K562 (cell line): ENCODE results near the gene IL17RA. TPM values are rescaled to one million over a fixed set of nuclear protein-coding genes. Genes with fewer than 3 reads are reported as not detected.

Experiments
- CXXC5 ChIP-seq: fragments of 250-450 bp; sonication (Bioruptor Pico); IDR thresholded peaks from 2 replicates; pipeline ENCODE4 v1.8.0; 2022; ENCODE audit warnings: inconsistent platforms, mild to moderate bottlenecking, moderate library complexity
- FOXP1 ChIP-seq: sonication (generic); formaldehyde crosslinking; IDR thresholded peaks from 2 replicates; pipeline ENCODE4 v1.8.0; 2022; ENCODE audit warnings: mild to moderate bottlenecking, missing genetic modification reagents
- GABPA ChIP-seq: fragments of 200-800 bp; sonication (Bioruptor generic); conservative IDR thresholded peaks from 2 replicates; pipeline ENCODE4 v1.6.1; 2016; ENCODE audit warnings: low read depth, missing genetic modification characterization, missing compliant biosample characterization
- HMGN3 ChIP-seq: IDR thresholded peaks from 2 replicates; pipeline ENCODE4 v1.6.1; 2011; ENCODE audit warnings: borderline replicate concordance, low read depth, mild to moderate bottlenecking, mixed read lengths, low read length; ENCODE audit not compliant: insufficient read length; ENCODE audit errors: extremely low read depth
- PRDM10 ChIP-seq: fragments of 450-650 bp; IDR thresholded peaks from 2 replicates; pipeline ENCODE4 v1.6.1; 2018; ENCODE audit not compliant: partially characterized antibody
- polyA plus RNA-seq, 8 experiments: library from polyadenylated mRNA; depleted of rRNA in 4 of 8; stranded (reverse) in 5 of 8; unstranded in 3 of 8; fragments of >200 nt; fragmentation: Nextera tagmentation in 2 of 8; fragmentation: Illumina TruSeq in 1 of 8; extraction: Ambion mirVana in 2 of 8; extraction: Trizol in 1 of 8; gene quantifications; 2 replicates each; pipeline versions ENCODE4 v1.2.1 to v1.2.3, GENCODE V29; 2011 to 2014; ENCODE audit warnings: inconsistent platforms in 1 of 8, missing spikeins in 1 of 8
- total RNA-seq, 7 experiments: library from RNA; depleted of rRNA in 6 of 7; stranded (reverse); fragments of >200 nt in 6 of 7; fragmentation: Illumina TruSeq in 2 of 7; extraction: Trizol in 2 of 7; gene quantifications; 2 replicates each; pipeline versions ENCODE4 v1.2.1 to v1.2.3, GENCODE V29; 2011 to 2021; ENCODE audit warnings: low replicate concordance in 1 of 7
- TF ChIP-seq, protein P1 (sequence below), 2 experiments: fragments of 450-650 bp in 1 of 2; IDR thresholded peaks; 2 replicates each; pipeline ENCODE4 v1.6.1; 2011 to 2017; ENCODE audit warnings: low read depth in 2 of 2, antibody characterized with exemption in 1 of 2, borderline replicate concordance in 1 of 2, low read length in 1 of 2, mild to moderate bottlenecking in 1 of 2, mixed read lengths in 1 of 2; ENCODE audit not compliant: control insufficient read depth in 1 of 2
- TF ChIP-seq, protein P2 (sequence below), 2 experiments: fragments of 450-650 bp; formaldehyde crosslinking in 1 of 2; IDR thresholded peaks; 2 replicates each; pipeline versions ENCODE4 v1.4.0 to v1.6.1; 2014 to 2020; ENCODE audit warnings: mild to moderate bottlenecking in 2 of 2, borderline replicate concordance in 1 of 2, low read depth in 1 of 2
- TF ChIP-seq, protein P3 (sequence below): conservative IDR thresholded peaks from 2 replicates; pipeline ENCODE4 v1.6.1; 2011; ENCODE audit warnings: low read depth, mild to moderate bottlenecking, low read length; ENCODE audit not compliant: control insufficient read depth

IL17RA gene
- total and polyA plus RNA-seq, 9 of the 15 experiments (the other 6 are each of a cell fraction or from before 2014, with no cell fraction given), result 0.17 to 11.8 (median 3.7) TPM

- TF ChIP-seq, protein P1, sequence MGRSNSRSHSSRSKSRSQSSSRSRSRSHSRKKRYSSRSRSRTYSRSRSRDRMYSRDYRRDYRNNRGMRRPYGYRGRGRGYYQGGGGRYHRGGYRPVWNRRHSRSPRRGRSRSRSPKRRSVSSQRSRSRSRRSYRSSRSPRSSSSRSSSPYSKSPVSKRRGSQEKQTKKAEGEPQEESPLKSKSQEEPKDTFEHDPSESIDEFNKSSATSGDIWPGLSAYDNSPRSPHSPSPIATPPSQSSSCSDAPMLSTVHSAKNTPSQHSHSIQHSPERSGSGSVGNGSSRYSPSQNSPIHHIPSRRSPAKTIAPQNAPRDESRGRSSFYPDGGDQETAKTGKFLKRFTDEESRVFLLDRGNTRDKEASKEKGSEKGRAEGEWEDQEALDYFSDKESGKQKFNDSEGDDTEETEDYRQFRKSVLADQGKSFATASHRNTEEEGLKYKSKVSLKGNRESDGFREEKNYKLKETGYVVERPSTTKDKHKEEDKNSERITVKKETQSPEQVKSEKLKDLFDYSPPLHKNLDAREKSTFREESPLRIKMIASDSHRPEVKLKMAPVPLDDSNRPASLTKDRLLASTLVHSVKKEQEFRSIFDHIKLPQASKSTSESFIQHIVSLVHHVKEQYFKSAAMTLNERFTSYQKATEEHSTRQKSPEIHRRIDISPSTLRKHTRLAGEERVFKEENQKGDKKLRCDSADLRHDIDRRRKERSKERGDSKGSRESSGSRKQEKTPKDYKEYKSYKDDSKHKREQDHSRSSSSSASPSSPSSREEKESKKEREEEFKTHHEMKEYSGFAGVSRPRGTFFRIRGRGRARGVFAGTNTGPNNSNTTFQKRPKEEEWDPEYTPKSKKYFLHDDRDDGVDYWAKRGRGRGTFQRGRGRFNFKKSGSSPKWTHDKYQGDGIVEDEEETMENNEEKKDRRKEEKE (IDR thresholded peaks at IDR 0.05; ENCODE audit: borderline replicate concordance in 1 of 2, control insufficient read depth in 1 of 2, low read depth in 2 of 2, low read length in 1 of 2), result no peak
- TF ChIP-seq, protein P2, sequence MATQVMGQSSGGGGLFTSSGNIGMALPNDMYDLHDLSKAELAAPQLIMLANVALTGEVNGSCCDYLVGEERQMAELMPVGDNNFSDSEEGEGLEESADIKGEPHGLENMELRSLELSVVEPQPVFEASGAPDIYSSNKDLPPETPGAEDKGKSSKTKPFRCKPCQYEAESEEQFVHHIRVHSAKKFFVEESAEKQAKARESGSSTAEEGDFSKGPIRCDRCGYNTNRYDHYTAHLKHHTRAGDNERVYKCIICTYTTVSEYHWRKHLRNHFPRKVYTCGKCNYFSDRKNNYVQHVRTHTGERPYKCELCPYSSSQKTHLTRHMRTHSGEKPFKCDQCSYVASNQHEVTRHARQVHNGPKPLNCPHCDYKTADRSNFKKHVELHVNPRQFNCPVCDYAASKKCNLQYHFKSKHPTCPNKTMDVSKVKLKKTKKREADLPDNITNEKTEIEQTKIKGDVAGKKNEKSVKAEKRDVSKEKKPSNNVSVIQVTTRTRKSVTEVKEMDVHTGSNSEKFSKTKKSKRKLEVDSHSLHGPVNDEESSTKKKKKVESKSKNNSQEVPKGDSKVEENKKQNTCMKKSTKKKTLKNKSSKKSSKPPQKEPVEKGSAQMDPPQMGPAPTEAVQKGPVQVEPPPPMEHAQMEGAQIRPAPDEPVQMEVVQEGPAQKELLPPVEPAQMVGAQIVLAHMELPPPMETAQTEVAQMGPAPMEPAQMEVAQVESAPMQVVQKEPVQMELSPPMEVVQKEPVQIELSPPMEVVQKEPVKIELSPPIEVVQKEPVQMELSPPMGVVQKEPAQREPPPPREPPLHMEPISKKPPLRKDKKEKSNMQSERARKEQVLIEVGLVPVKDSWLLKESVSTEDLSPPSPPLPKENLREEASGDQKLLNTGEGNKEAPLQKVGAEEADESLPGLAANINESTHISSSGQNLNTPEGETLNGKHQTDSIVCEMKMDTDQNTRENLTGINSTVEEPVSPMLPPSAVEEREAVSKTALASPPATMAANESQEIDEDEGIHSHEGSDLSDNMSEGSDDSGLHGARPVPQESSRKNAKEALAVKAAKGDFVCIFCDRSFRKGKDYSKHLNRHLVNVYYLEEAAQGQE (IDR thresholded peaks at IDR 0.05; ENCODE audit: borderline replicate concordance), result no peak
- TF ChIP-seq, protein P2 (CRISPR knock-in tag; IDR thresholded peaks at IDR 0.05; ENCODE audit: low read depth), result no peak
- TF ChIP-seq FOXP1 (CRISPR knock-in tag) (no peak), HMGN3 (no peak), CXXC5 (CRISPR knock-in tag) (no peak), GABPA (tag) (no peak), PRDM10 (no peak)
- TF ChIP-seq, protein P3, sequence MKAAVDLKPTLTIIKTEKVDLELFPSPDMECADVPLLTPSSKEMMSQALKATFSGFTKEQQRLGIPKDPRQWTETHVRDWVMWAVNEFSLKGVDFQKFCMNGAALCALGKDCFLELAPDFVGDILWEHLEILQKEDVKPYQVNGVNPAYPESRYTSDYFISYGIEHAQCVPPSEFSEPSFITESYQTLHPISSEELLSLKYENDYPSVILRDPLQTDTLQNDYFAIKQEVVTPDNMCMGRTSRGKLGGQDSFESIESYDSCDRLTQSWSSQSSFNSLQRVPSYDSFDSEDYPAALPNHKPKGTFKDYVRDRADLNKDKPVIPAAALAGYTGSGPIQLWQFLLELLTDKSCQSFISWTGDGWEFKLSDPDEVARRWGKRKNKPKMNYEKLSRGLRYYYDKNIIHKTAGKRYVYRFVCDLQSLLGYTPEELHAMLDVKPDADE, result no peak
- TF ChIP-seq, all 486 proteins: peak for 0
Measured at GRCh38 chr22:17072877-17073276, 11.9 kb upstream of the IL17RA start (continued).
